Tibial nerve (tissue), 4 donors: ENCODE data around the gene MMP28. TPM values are rescaled to one million over a fixed set of nuclear protein-coding genes. Genes with fewer than 3 reads are reported as not detected.

Source experiments
- DNase-seq, 2 donors: peaks; one replicate each; pipeline ENCODE4 v3.0.0-alpha.2; 2019; ENCODE audit warnings: low spot score in 2 of 2
- H3K27ac ChIP-seq, 4 donors: fragments of 200-600 bp; sonication (generic) in 3 of 4; one replicate each; pipeline ENCODE4 v1.5.1; 2017 to 2019; ENCODE audit warnings: mild to moderate bottlenecking in 1 of 4
- H3K27me3 ChIP-seq, 2 donors: fragments of 200-600 bp; sonication (generic) in 1 of 2; one replicate each; pipeline versions ENCODE4 v1.5.1 to v1.6.0; 2017 to 2019
- H3K36me3 ChIP-seq, 3 donors: fragments of 200-600 bp; sonication (generic); one replicate each; pipeline ENCODE4 v1.5.1; 2018 to 2019
- H3K4me1 ChIP-seq, 4 donors: fragments of 200-600 bp; sonication (generic) in 3 of 4; one replicate each; pipeline ENCODE4 v1.5.1; 2017 to 2019
- H3K4me3 ChIP-seq, 4 donors: fragments of 200-600 bp; sonication (generic) in 3 of 4; one replicate each; pipeline ENCODE4 v1.5.1; 2017 to 2019; ENCODE audit warnings: mild to moderate bottlenecking in 1 of 4, moderate library complexity in 1 of 4
- H3K9me3 ChIP-seq, 4 donors: fragments of 200-600 bp; sonication (generic) in 3 of 4; one replicate each; pipeline ENCODE4 v1.5.1; 2017 to 2019
- CTCF ChIP-seq, 5 experiments: fragments of 200-600 bp in 3 of 5; fragments of 450-650 bp in 2 of 5; sonication (generic) in 3 of 5; IDR thresholded peaks; one replicate each; pipeline ENCODE4 v1.5.1; 2016 to 2019; ENCODE audit warnings: antibody characterized with exemption in 5 of 5, mild to moderate bottlenecking in 3 of 5, moderate library complexity in 2 of 5
- EP300 ChIP-seq, 2 donors: sonication (generic); formaldehyde crosslinking; IDR thresholded peaks; one replicate each; pipeline ENCODE4 v1.6.1; 2017; ENCODE audit warnings: antibody characterized with exemption in 2 of 2, mild to moderate bottlenecking in 1 of 2
- POLR2A ChIP-seq, 2 donors: fragments of 450-650 bp; IDR thresholded peaks; one replicate each; pipeline ENCODE4 v1.6.1; 2017; ENCODE audit warnings: antibody characterized with exemption in 2 of 2, mild to moderate bottlenecking in 2 of 2, moderate library complexity in 2 of 2
- WGBS, 2 donors: methylation state at CpG; one replicate each; pipeline ENCODE4 v1.1.5; 2018; 5-methylcytosine and 5-hydroxymethylcytosine counted together
- total RNA-seq, 4 donors: library from RNA; depleted of rRNA; stranded (reverse); fragments of >200 nt; gene quantifications; one replicate each; pipeline ENCODE4 v1.1.0, GENCODE V29; 2016

Gene MMP28
- total RNA-seq, 4 donors from 2014 or later: 71.7 to 174 (median 136) TPM

GRCh38 chr17:35750526-35751395 lies 44.7 kb downstream of the MMP28 start:
- H3K4me1 ChIP-seq: peaks cover 0 to 32% (median 0%) of the 10 kb centered on the region in 4 donors
- H3K4me3 ChIP-seq: no peak overlapping the region
- no peaks in the 10 kb centered on the region for H3K9me3 ChIP-seq
- no peaks in the 10 kb centered on the region for H3K36me3 ChIP-seq
- peak overlapping the region in 1 of 4 donors; percentile 39 for H3K27ac ChIP-seq
- 77 to 85% methylated on average over 10 of the region's 10 CpGs for WGBS, 2 donors
- H3K27me3 ChIP-seq: peaks cover 0 to 60% of the 10 kb centered on the region in 2 donors
- DNase-seq: no peak
- TF ChIP-seq CTCF (IDR thresholded peaks at IDR 0.05): no peak

- Histone ChIP-seq H3K9me3 (no peaks in the 10 kb centered on the region), H3K27ac (peak overlapping the region in 1 of 4 donors; percentile 39), H3K4me3 (no peak overlapping the region), H3K4me1 (peaks cover 0 to 32% (median 0%) of the 10 kb centered on the region in 4 donors), H3K36me3 (no peaks in the 10 kb centered on the region), H3K27me3 (peaks cover 0 to 67% of the 10 kb centered on the region in 2 donors)
- no peak for DNase-seq
- TF ChIP-seq CTCF (IDR thresholded peaks at IDR 0.05): no peak
- TF ChIP-seq POLR2A (IDR thresholded peaks at IDR 0.05): no peak
- no peak for TF ChIP-seq EP300 (IDR thresholded peaks at IDR 0.05)
- WGBS, 2 donors: 6 to 9% methylated on average over 23 to 24 of the region's 35 CpGs
These were observed 45.7 kb downstream of the MMP28 start for GRCh38 chr17:35749560-35750412.

GRCh38 chr17:35748979-35749378 lies 46.5 kb downstream of the MMP28 start:
- Histone ChIP-seq H3K4me3 (no peak overlapping the region), H3K9me3 (no peaks in the 10 kb centered on the region), H3K4me1 (peaks cover 0 to 32% (median 0%) of the 10 kb centered on the region in 4 donors), H3K36me3 (no peaks in the 10 kb centered on the region), H3K27me3 (peaks cover 0 to 75% of the 10 kb centered on the region in 2 donors), H3K27ac (no peak overlapping the region)
- DNase-seq: no peak
- WGBS, 2 donors: 80 to 85% methylated on average over 6 of the region's 6 CpGs
- TF ChIP-seq CTCF (IDR thresholded peaks at IDR 0.05): no peak

GRCh38 chr17:35748341-35748841 lies 47.0 kb downstream of the MMP28 start:
- WGBS, 2 donors: 15 to 27% methylated on average over 1 to 4 of the region's 4 CpGs
- no peak for DNase-seq
- no peaks in the 10 kb centered on the region for H3K36me3 ChIP-seq
- H3K27ac ChIP-seq: peak overlapping the region in 1 of 4 donors; percentile 4
- H3K27me3 ChIP-seq: peaks cover 0 to 80% of the 10 kb centered on the region in 2 donors
- TF ChIP-seq POLR2A (IDR thresholded peaks at IDR 0.05) (no peak), EP300 (IDR thresholded peaks at IDR 0.05) (no peak), CTCF (IDR thresholded peaks at IDR 0.05) (no peak)
- H3K4me3 ChIP-seq: no peak overlapping the region
- H3K4me1 ChIP-seq: peaks cover 0 to 32% (median 0%) of the 10 kb centered on the region in 4 donors
- no peaks in the 10 kb centered on the region for H3K9me3 ChIP-seq
